ENCODE measurements around the gene DNAJC11.
"Not testable (repeated sequence)": the region's sequence is repeated elsewhere in the genome, so short reads cannot be mapped to it uniquely, and the experiment has no call there.

- not testable (repeated sequence) for TF ChIP-seq CTCF (IDR thresholded peaks at IDR 0.05); ZFX (IDR thresholded peaks at IDR 0.05; ENCODE audit: borderline replicate concordance)
Observed at GRCh38 chr1:6662468-6662867, 39.1 kb downstream of the DNAJC11 start.
